HCT116 (cell line): ENCODE data around the gene SLC35G6. TPM values are rescaled to one million over a fixed set of nuclear protein-coding genes. Genes with fewer than 3 reads are reported as not detected.

Experiments used
- ATAC-seq: fragments of 200-7000 bp; cut with Tn5 transposase; 2 replicates; pipeline ENCODE4 v1.9.1; 2020; ENCODE audit warnings: mild to moderate bottlenecking, moderate library complexity
- BruUV-seq: library from RNA; stranded (reverse); fragments of 400-500 nt; replicated peaks from 2 replicates; lab custom pipeline; 2021; lab: Mats Ljungman, UMichigan
- CTCF ChIA-PET: fragments of 300-600 bp; sonication (Branson Sonifier 250); formaldehyde crosslinking; loops from one replicate; lab custom pipeline; 2021; ENCODE audit warnings: antibody characterized with exemption; lab: Charles Lee
- POLR2A ChIA-PET: fragments of 300-600, 350-600 bp; sonication (Branson Sonifier 250); formaldehyde crosslinking; loops from one replicate; lab custom pipeline; 2021; ENCODE audit warnings: antibody characterized with exemption; lab: Charles Lee
- RAD21 ChIA-PET, 2 experiments: fragments of 300-600 bp; sonication (Branson Sonifier 250); formaldehyde crosslinking; loops; one replicate each; lab custom pipeline; 2023; ENCODE audit warnings: low total read pairs in 2 of 2; ENCODE audit not compliant: uncharacterized antibody in 2 of 2, unreplicated experiment in 2 of 2, low non-redundant PET in 1 of 2; lab: Charles Lee
- DNase-seq: peaks from one replicate; pipeline ENCODE4 v3.0.0-alpha.2; 2010; ENCODE audit warnings: low read depth, low spot score
- H2AFZ ChIP-seq: fragments of 200-600 bp; shearing (Covaris generic), sonication (generic); 2 replicates; pipeline ENCODE4 v1.6.1; 2017; ENCODE audit warnings: low read depth, mixed run types, mixed read lengths, antibody characterized with exemption, low read length; ENCODE audit not compliant: poor library complexity, severe bottlenecking
- H3K27ac ChIP-seq: 2 replicates; pipeline ENCODE4 v1.5.1; 2012; ENCODE audit warnings: low read depth, low read length
- H3K27me3 ChIP-seq: fragments of 200-600 bp; sonication (generic); 2 replicates; pipeline ENCODE4 v1.6.1; 2016; ENCODE audit warnings: mixed run types, low read length, mixed read lengths; ENCODE audit not compliant: insufficient read depth
- H3K36me3 ChIP-seq, 2 experiments: fragments of 200-500 bp in 1 of 2; fragments of 200-600 bp in 1 of 2; sonication (Bioruptor generic) in 1 of 2; sonication (generic) in 1 of 2; 2 replicates each; pipeline versions ENCODE4 v1.5.1 to v1.6.1; 2014 to 2016; ENCODE audit warnings: low read length in 2 of 2, inconsistent platforms in 1 of 2, mixed read lengths in 1 of 2, mixed run types in 1 of 2; ENCODE audit not compliant: insufficient read depth in 2 of 2, control insufficient read depth in 1 of 2
- H3K4me1 ChIP-seq, 2 experiments: fragments of 200-600 bp in 1 of 2; sonication (generic) in 1 of 2; 2 replicates each; pipeline versions ENCODE4 v1.5.1 to v1.6.1; 2012 to 2017; ENCODE audit warnings: low read length in 2 of 2, inconsistent platforms in 1 of 2, mild to moderate bottlenecking in 1 of 2, mixed read lengths in 1 of 2, mixed run types in 1 of 2, moderate library complexity in 1 of 2; ENCODE audit not compliant: insufficient read depth in 2 of 2, control insufficient read depth in 1 of 2
- H3K4me2 ChIP-seq: fragments of 200-600 bp; sonication (generic); 2 replicates; pipeline ENCODE4 v1.6.1; 2017; ENCODE audit warnings: mixed run types, low read length, mixed read lengths
- H3K4me3 ChIP-seq, 2 experiments: fragments of 200-600 bp in 1 of 2; sonication (generic) in 1 of 2; replicated peaks in 1 of 2; 2 replicates each; pipeline ENCODE4 v1.5.1; 2011 to 2016; ENCODE audit warnings: low read length in 2 of 2, control low read depth in 1 of 2, low read depth in 1 of 2, mild to moderate bottlenecking in 1 of 2, mixed read lengths in 1 of 2, mixed run types in 1 of 2
- H3K79me2 ChIP-seq: fragments of 200-600 bp; sonication (generic); 2 replicates; pipeline ENCODE4 v1.6.1; 2017; ENCODE audit warnings: mild to moderate bottlenecking, mixed run types, low read length, moderate library complexity, mixed read lengths; ENCODE audit not compliant: insufficient read depth
- H3K9ac ChIP-seq: fragments of 200-600 bp; sonication (generic); 2 replicates; pipeline ENCODE4 v1.6.1; 2016; ENCODE audit warnings: low read length, mixed read lengths
- H3K9me2 ChIP-seq: fragments of 200-600 bp; sonication (generic), shearing (Covaris generic); 2 replicates; pipeline ENCODE4 v1.6.1; 2017; ENCODE audit warnings: mixed run types, mild to moderate bottlenecking, moderate library complexity; ENCODE audit not compliant: insufficient read depth
- H3K9me3 ChIP-seq, 2 experiments: fragments of 200-500 bp in 1 of 2; fragments of 200-600 bp in 1 of 2; sonication (Bioruptor generic) in 1 of 2; sonication (generic) in 1 of 2; 2 replicates each; pipeline ENCODE4 v1.6.1; 2014 to 2017; ENCODE audit warnings: low read length in 2 of 2, mixed read lengths in 2 of 2, inconsistent platforms in 1 of 2, low read depth in 1 of 2, mild to moderate bottlenecking in 1 of 2, mixed run types in 1 of 2, moderate library complexity in 1 of 2; ENCODE audit not compliant: control insufficient read depth in 1 of 2, insufficient read depth in 1 of 2
- H4K20me1 ChIP-seq: fragments of 200-600 bp; sonication (generic), shearing (Covaris generic); 2 replicates; pipeline ENCODE4 v1.6.1; 2017; ENCODE audit warnings: mixed run types, mild to moderate bottlenecking, moderate library complexity; ENCODE audit not compliant: insufficient read depth
- EGR1 ChIP-seq: IDR thresholded peaks from 2 replicates; pipeline ENCODE4 v1.6.1; 2012; ENCODE audit warnings: low read depth
- JUND ChIP-seq: IDR thresholded peaks from 2 replicates; pipeline ENCODE4 v1.6.1; 2012
- MAX ChIP-seq: IDR thresholded peaks from 2 replicates; pipeline ENCODE4 v1.6.1; 2012
- SRF ChIP-seq: IDR thresholded peaks from 2 replicates; pipeline ENCODE4 v1.6.1; 2012; ENCODE audit warnings: low read depth
- TCF7L2 ChIP-seq: IDR thresholded peaks from 2 replicates; pipeline ENCODE4 v1.7.0; 2011; ENCODE audit warnings: borderline replicate concordance, inconsistent platforms; ENCODE audit not compliant: insufficient read depth, insufficient read length; ENCODE audit errors: extremely low read depth
- YY1 ChIP-seq: IDR thresholded peaks from 2 replicates; pipeline ENCODE4 v1.6.1; 2011; ENCODE audit warnings: low read length, low read depth, moderate library complexity, mild to moderate bottlenecking; ENCODE audit not compliant: insufficient replicate concordance; ENCODE audit errors: extremely low read depth
- ZBTB33 ChIP-seq: IDR thresholded peaks from 2 replicates; pipeline ENCODE4 v1.6.1; 2011; ENCODE audit warnings: mild to moderate bottlenecking, low read length, moderate library complexity; ENCODE audit not compliant: insufficient replicate concordance; ENCODE audit errors: extremely low read depth
- ZFX ChIP-seq: fragments of 450-650 bp; IDR thresholded peaks from 2 replicates; pipeline ENCODE4 v1.6.1; 2017
- ZNF274 ChIP-seq: fragments of 200-500 bp; sonication (Bioruptor generic); IDR thresholded peaks from 2 replicates; pipeline ENCODE4 v1.6.1; 2014; ENCODE audit warnings: mild to moderate bottlenecking, low read depth, low read length, inconsistent platforms
- intact Hi-C: fragments of 100-400 bp; cut with micrococcal nuclease; formaldehyde crosslinking; loops from 2 replicates; pipeline ENCODE4 v1.10.0; 2022
- total RNA-seq: library from RNA; stranded (reverse); gene quantifications from one replicate; pipeline ENCODE4 v1.2.1, GENCODE V29; 2021; ENCODE audit not compliant: unreplicated experiment
- TF ChIP-seq, protein P1 (sequence below): IDR thresholded peaks from 2 replicates; pipeline ENCODE4 v1.6.1; 2012; ENCODE audit warnings: low read depth

The SLC35G6 gene
- total RNA-seq, 1 experiment from 2014 or later: not detected

GRCh38 chr17:7448461-7448860 lies 32.8 kb upstream of the SLC35G6 start:
- Histone ChIP-seq H3K27ac (no peak overlapping the region), H3K27me3 (no peaks in the 10 kb centered on the region), H3K9ac (no peak overlapping the region), H3K9me3 (no peaks in the 10 kb centered on the region), H3K9me2 (no peaks in the 10 kb centered on the region), H3K79me2 (no peaks in the 10 kb centered on the region), H3K4me3 (no peak overlapping the region), H3K4me1 (peaks cover 24 to 36% of the 10 kb centered on the region in 2 experiments), H3K4me2 (no peak overlapping the region), H4K20me1 (no peaks in the 10 kb centered on the region), H3K36me3 (no peaks in the 10 kb centered on the region), H2AFZ (no peak overlapping the region)
- BruUV-seq: no TSS peak
- intact Hi-C loops: no loop called here
- TF ChIP-seq EGR1: no peak
- TF ChIP-seq JUND: no peak
- no peak for TF ChIP-seq TCF7L2
- no peak for TF ChIP-seq MAX
- TF ChIP-seq ZNF274: no peak
- TF ChIP-seq SRF: no peak
- no peak for TF ChIP-seq ZBTB33
- no peak for TF ChIP-seq YY1
- TF ChIP-seq, protein P1, sequence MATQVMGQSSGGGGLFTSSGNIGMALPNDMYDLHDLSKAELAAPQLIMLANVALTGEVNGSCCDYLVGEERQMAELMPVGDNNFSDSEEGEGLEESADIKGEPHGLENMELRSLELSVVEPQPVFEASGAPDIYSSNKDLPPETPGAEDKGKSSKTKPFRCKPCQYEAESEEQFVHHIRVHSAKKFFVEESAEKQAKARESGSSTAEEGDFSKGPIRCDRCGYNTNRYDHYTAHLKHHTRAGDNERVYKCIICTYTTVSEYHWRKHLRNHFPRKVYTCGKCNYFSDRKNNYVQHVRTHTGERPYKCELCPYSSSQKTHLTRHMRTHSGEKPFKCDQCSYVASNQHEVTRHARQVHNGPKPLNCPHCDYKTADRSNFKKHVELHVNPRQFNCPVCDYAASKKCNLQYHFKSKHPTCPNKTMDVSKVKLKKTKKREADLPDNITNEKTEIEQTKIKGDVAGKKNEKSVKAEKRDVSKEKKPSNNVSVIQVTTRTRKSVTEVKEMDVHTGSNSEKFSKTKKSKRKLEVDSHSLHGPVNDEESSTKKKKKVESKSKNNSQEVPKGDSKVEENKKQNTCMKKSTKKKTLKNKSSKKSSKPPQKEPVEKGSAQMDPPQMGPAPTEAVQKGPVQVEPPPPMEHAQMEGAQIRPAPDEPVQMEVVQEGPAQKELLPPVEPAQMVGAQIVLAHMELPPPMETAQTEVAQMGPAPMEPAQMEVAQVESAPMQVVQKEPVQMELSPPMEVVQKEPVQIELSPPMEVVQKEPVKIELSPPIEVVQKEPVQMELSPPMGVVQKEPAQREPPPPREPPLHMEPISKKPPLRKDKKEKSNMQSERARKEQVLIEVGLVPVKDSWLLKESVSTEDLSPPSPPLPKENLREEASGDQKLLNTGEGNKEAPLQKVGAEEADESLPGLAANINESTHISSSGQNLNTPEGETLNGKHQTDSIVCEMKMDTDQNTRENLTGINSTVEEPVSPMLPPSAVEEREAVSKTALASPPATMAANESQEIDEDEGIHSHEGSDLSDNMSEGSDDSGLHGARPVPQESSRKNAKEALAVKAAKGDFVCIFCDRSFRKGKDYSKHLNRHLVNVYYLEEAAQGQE: no peak
- no peak for TF ChIP-seq ZFX
- POLR2A ChIA-PET: no interaction called here
- DNase-seq: no peak
- ATAC-seq: no peak
- CTCF ChIA-PET: no interaction called here
- RAD21 ChIA-PET: no interaction called here
